Activated T-helper 2 cell treated with anti-CD3 and anti-CD28 coated beads, Interferon-gamma antibody, Interleukin-2, Interleukin-4, amounts not matched to agents 10 μg/mL and 5 μg/mL and 100 μg/mL, durations not matched to agents 14 hours and 24 hours and 36 hours (primary cell): ENCODE results near the gene ABCB8. TPM values are rescaled to one million over a fixed set of nuclear protein-coding genes. Genes with fewer than 3 reads are reported as not detected.

Experiments
- DNase-seq: peaks from one replicate; pipeline ENCODE4 v3.0.0; 2021; ENCODE audit warnings: low spot score
- H3K27ac Mint-ChIP-seq: one replicate; pipeline ENCODE4 v1.8.0; 2021; ENCODE audit warnings: mixed read lengths
- H3K27me3 Mint-ChIP-seq: one replicate; pipeline ENCODE4 v1.8.0; 2021; ENCODE audit warnings: low read depth, mixed read lengths
- H3K36me3 Mint-ChIP-seq: one replicate; pipeline ENCODE4 v1.8.0; 2021; ENCODE audit warnings: low read depth, mixed read lengths
- H3K4me1 Mint-ChIP-seq: one replicate; pipeline ENCODE4 v1.8.0; 2021; ENCODE audit warnings: low read depth, mixed read lengths
- H3K4me3 Mint-ChIP-seq: one replicate; pipeline ENCODE4 v1.8.0; 2021; ENCODE audit warnings: low read depth, mild to moderate bottlenecking, moderate library complexity, mixed read lengths
- H3K9me3 Mint-ChIP-seq: one replicate; pipeline ENCODE4 v1.8.0; 2021; ENCODE audit warnings: mixed read lengths
- intact Hi-C: fragments of 100-400 bp; cut with micrococcal nuclease; formaldehyde crosslinking; loops from one replicate; pipeline ENCODE4 v1.15.1; 2023
- total RNA-seq: library from RNA; stranded (reverse); gene quantifications from 2 replicates; pipeline ENCODE4 v1.2.3, GENCODE V29; 2022

ABCB8 gene
- total RNA-seq, 1 donor from 2014 or later = 59.6 TPM

GRCh38 chr7:150992051-150992640, 36.1 kb upstream of the ABCB8 start:
- DNase-seq = no peak
- Mint-ChIP-seq H3K27ac (no peak overlapping the region), H3K27me3 (peaks cover 21% of the 10 kb centered on the region), H3K9me3 (peaks cover 3% of the 10 kb centered on the region), H3K36me3 (no peaks in the 10 kb centered on the region), H3K4me1 (peaks cover 17% of the 10 kb centered on the region), H3K4me3 (no peak overlapping the region)
- intact Hi-C loops = no loop called here

GRCh38 chr7:150992833-150993302, 35.4 kb upstream of the ABCB8 start:
- DNase-seq = no peak
- peaks cover 16% of the 10 kb centered on the region for H3K4me1 Mint-ChIP-seq
- no peak overlapping the region for H3K27ac Mint-ChIP-seq

GRCh38 chr7:150993511-150993910, 34.7 kb upstream of the ABCB8 start:
- Mint-ChIP-seq H3K9me3 (peaks cover 3% of the 10 kb centered on the region), H3K4me3 (no peak overlapping the region), H3K36me3 (no peaks in the 10 kb centered on the region), H3K4me1 (peaks cover 10% of the 10 kb centered on the region), H3K27ac (no peak overlapping the region), H3K27me3 (peaks cover 13% of the 10 kb centered on the region)
- intact Hi-C loops = no loop called here
- DNase-seq = no peak

More at GRCh38 chr7:150992833-150993302, 35.4 kb upstream of the ABCB8 start:
- H3K9me3 Mint-ChIP-seq = peaks cover 3% of the 10 kb centered on the region
- H3K4me3 Mint-ChIP-seq = no peak overlapping the region
- H3K36me3 Mint-ChIP-seq = no peaks in the 10 kb centered on the region
- H3K27me3 Mint-ChIP-seq = peaks cover 18% of the 10 kb centered on the region
- intact Hi-C loops = no loop called here

GRCh38 chr7:150994141-150994837, 34.0 kb upstream of the ABCB8 start:
- peaks cover 8% of the 10 kb centered on the region for H3K4me1 Mint-ChIP-seq
- intact Hi-C loops = no loop called here
- DNase-seq = no peak
- peak overlapping the region; percentile 5 for H3K4me3 Mint-ChIP-seq
- no peaks in the 10 kb centered on the region for H3K36me3 Mint-ChIP-seq
- peaks cover 11% of the 10 kb centered on the region for H3K27me3 Mint-ChIP-seq
- H3K27ac Mint-ChIP-seq = no peak overlapping the region
- H3K9me3 Mint-ChIP-seq = peaks cover 3% of the 10 kb centered on the region

GRCh38 chr7:150994838-150995510, 33.3 kb upstream of the ABCB8 start:
- H3K4me3 Mint-ChIP-seq = peak overlapping the region; percentile 5
- intact Hi-C loops = no loop called here

GRCh38 chr7:150996376-150997074, 31.7 kb upstream of the ABCB8 start:
- Mint-ChIP-seq H3K4me3 (no peak overlapping the region), H3K36me3 (no peaks in the 10 kb centered on the region), H3K27me3 (no peaks in the 10 kb centered on the region)

More at GRCh38 chr7:150994838-150995510, 33.3 kb upstream of the ABCB8 start:
- Mint-ChIP-seq H3K36me3 (no peaks in the 10 kb centered on the region), H3K27ac (no peak overlapping the region), H3K27me3 (peaks cover 8% of the 10 kb centered on the region), H3K4me1 (peaks cover 8% of the 10 kb centered on the region), H3K9me3 (peaks cover 3% of the 10 kb centered on the region)
- DNase-seq = no peak

GRCh38 chr7:150997075-150997511, 31.2 kb upstream of the ABCB8 start:
- Mint-ChIP-seq H3K36me3 (no peaks in the 10 kb centered on the region), H3K27me3 (no peaks in the 10 kb centered on the region), H3K9me3 (no peaks in the 10 kb centered on the region), H3K4me1 (peaks cover 10% of the 10 kb centered on the region), H3K4me3 (no peak overlapping the region), H3K27ac (no peak overlapping the region)
- intact Hi-C loops = no loop called here
- no peak for DNase-seq

More at GRCh38 chr7:150996376-150997074, 31.7 kb upstream of the ABCB8 start:
- no peak overlapping the region for H3K27ac Mint-ChIP-seq
- H3K9me3 Mint-ChIP-seq = no peaks in the 10 kb centered on the region
- peaks cover 10% of the 10 kb centered on the region for H3K4me1 Mint-ChIP-seq
- DNase-seq = no peak
- intact Hi-C loops = no loop called here

- no peak for DNase-seq
- intact Hi-C loops = no loop called here
- H3K27me3 Mint-ChIP-seq = no peaks in the 10 kb centered on the region
These were observed 30.4 kb upstream of the ABCB8 start for GRCh38 chr7:150997817-150998216.

GRCh38 chr7:150998341-150998740, 29.9 kb upstream of the ABCB8 start:
- no peak overlapping the region for H3K4me3 Mint-ChIP-seq
- no peaks in the 10 kb centered on the region for H3K36me3 Mint-ChIP-seq
- no peaks in the 10 kb centered on the region for H3K27me3 Mint-ChIP-seq
- peaks cover 10% of the 10 kb centered on the region for H3K4me1 Mint-ChIP-seq
- no peak overlapping the region for H3K27ac Mint-ChIP-seq
- no peaks in the 10 kb centered on the region for H3K9me3 Mint-ChIP-seq
- intact Hi-C loops = no loop called here
- DNase-seq = no peak

More at GRCh38 chr7:150997817-150998216, 30.4 kb upstream of the ABCB8 start:
- Mint-ChIP-seq H3K9me3 (no peaks in the 10 kb centered on the region), H3K4me1 (peaks cover 10% of the 10 kb centered on the region), H3K36me3 (no peaks in the 10 kb centered on the region), H3K4me3 (no peak overlapping the region), H3K27ac (no peak overlapping the region)

- Mint-ChIP-seq H3K4me3 (no peak overlapping the region), H3K9me3 (no peaks in the 10 kb centered on the region), H3K36me3 (no peaks in the 10 kb centered on the region), H3K27ac (no peak overlapping the region), H3K4me1 (peaks cover 8% of the 10 kb centered on the region), H3K27me3 (no peaks in the 10 kb centered on the region)
- intact Hi-C loops = no loop called here
- DNase-seq = no peak
These were observed 29.2 kb upstream of the ABCB8 start for GRCh38 chr7:150999001-150999400.

GRCh38 chr7:150999497-151000230, 28.6 kb upstream of the ABCB8 start:
- H3K4me3 Mint-ChIP-seq = no peak overlapping the region
- no peaks in the 10 kb centered on the region for H3K27me3 Mint-ChIP-seq
- no peak overlapping the region for H3K27ac Mint-ChIP-seq
- DNase-seq = no peak
- no peaks in the 10 kb centered on the region for H3K9me3 Mint-ChIP-seq
- H3K36me3 Mint-ChIP-seq = no peaks in the 10 kb centered on the region
- intact Hi-C loops = no loop called here
- H3K4me1 Mint-ChIP-seq = peaks cover 4% of the 10 kb centered on the region

GRCh38 chr7:151000897-151001495, 27.3 kb upstream of the ABCB8 start:
- intact Hi-C loops = no loop called here
- Mint-ChIP-seq H3K4me3 (no peak overlapping the region), H3K9me3 (no peaks in the 10 kb centered on the region), H3K36me3 (no peaks in the 10 kb centered on the region), H3K27me3 (no peaks in the 10 kb centered on the region), H3K4me1 (peaks cover 2% of the 10 kb centered on the region), H3K27ac (no peak overlapping the region)
- DNase-seq = no peak
